Neural progenitor cell (in vitro differentiated cells): ENCODE measurements around the gene KBTBD6.
"Not testable (repeated sequence)": the region's sequence is repeated elsewhere in the genome, so short reads cannot be mapped to it uniquely, and the experiment has no call there.

Experiments used
- CTCF ChIP-seq: fragments of 200-600 bp; sonication (generic); IDR thresholded peaks from 2 replicates; pipeline ENCODE4 v1.5.1; 2017; ENCODE audit warnings: antibody characterized with exemption, mild to moderate bottlenecking
- EZH2 ChIP-seq: fragments of 200-600 bp; sonication (generic); IDR thresholded peaks from 2 replicates; pipeline ENCODE4 v1.6.1; 2017; ENCODE audit warnings: antibody characterized with exemption, mild to moderate bottlenecking, moderate library complexity
- EZH2phosphoT487 ChIP-seq: fragments of 200-600 bp; sonication (generic); IDR thresholded peaks from 2 replicates; pipeline ENCODE4 v1.6.1; 2017; ENCODE audit warnings: antibody characterized with exemption

- TF ChIP-seq CTCF, EZH2, EZH2phosphoT487: not testable (repeated sequence)
These were observed 43.0 kb upstream of the KBTBD6 start for GRCh38 chr13:41175576-41175975.
